DND-41 (cell line): ENCODE measurements around the gene NTMT2.
A peak's percentile ranks its signal among the peaks of the same experiment; 100 is the strongest.

ENCODE experiments used
- ATAC-seq: fragments of 200-7000 bp; cut with Tn5 transposase; 3 replicates; pipeline ENCODE4 v1.9.1; 2021; ENCODE audit warnings: low read depth; ENCODE audit not compliant: insufficient read depth
- DNase-seq: peaks from one replicate; pipeline ENCODE4 v3.0.0-alpha.2; 2020
- H2AFZ ChIP-seq: 2 replicates; pipeline ENCODE4 v1.6.0; 2012; ENCODE audit warnings: low read depth, low read length
- H3K27ac ChIP-seq: 2 replicates; pipeline ENCODE4 v1.5.1; 2012; ENCODE audit warnings: low read length, inconsistent platforms
- H3K27me3 ChIP-seq: fragments of 200-600 bp; sonication (generic); 2 replicates; pipeline ENCODE4 v1.6.0; 2012; ENCODE audit warnings: low read length, mild to moderate bottlenecking, inconsistent platforms; ENCODE audit not compliant: insufficient read depth, poor library complexity
- H3K36me3 ChIP-seq: 2 replicates; pipeline ENCODE4 v1.5.1; 2012; ENCODE audit warnings: low read length, inconsistent platforms; ENCODE audit not compliant: insufficient read depth
- H3K4me1 ChIP-seq: 2 replicates; pipeline ENCODE4 v1.5.1; 2012; ENCODE audit warnings: mild to moderate bottlenecking, low read length; ENCODE audit not compliant: insufficient read depth
- H3K4me2 ChIP-seq: 2 replicates; pipeline ENCODE4 v1.6.0; 2012; ENCODE audit warnings: mild to moderate bottlenecking, moderate library complexity, low read length, inconsistent platforms; ENCODE audit not compliant: insufficient read depth
- H3K4me3 ChIP-seq, 2 experiments: fragments of 200-600 bp in 1 of 2; shearing (Covaris generic) in 1 of 2; 2 replicates each; pipeline ENCODE4 v1.5.1; 2012 to 2016; ENCODE audit warnings: inconsistent platforms in 2 of 2, low read length in 2 of 2, mild to moderate bottlenecking in 2 of 2, low read depth in 1 of 2, moderate library complexity in 1 of 2
- H3K79me2 ChIP-seq: 2 replicates; pipeline ENCODE4 v1.6.0; 2012; ENCODE audit warnings: low read length, inconsistent platforms; ENCODE audit not compliant: insufficient read depth
- H3K9ac ChIP-seq: 2 replicates; pipeline ENCODE4 v1.6.0; 2012; ENCODE audit warnings: low read depth, mild to moderate bottlenecking, inconsistent platforms, low read length, moderate library complexity
- H3K9me3 ChIP-seq: 2 replicates; pipeline ENCODE4 v1.5.1; 2012; ENCODE audit warnings: low read length, moderate library complexity, mild to moderate bottlenecking, inconsistent platforms; ENCODE audit not compliant: insufficient read depth, severe bottlenecking
- H4K20me1 ChIP-seq: 2 replicates; pipeline ENCODE4 v1.6.0; 2012; ENCODE audit warnings: low read length; ENCODE audit not compliant: insufficient read depth
- CTCF ChIP-seq: IDR thresholded peaks from 2 replicates; pipeline ENCODE4 v1.5.1; 2012; ENCODE audit warnings: borderline replicate concordance, low read length, moderate library complexity, mild to moderate bottlenecking; ENCODE audit not compliant: poor library complexity, severe bottlenecking; ENCODE audit errors: extremely low read depth
- EZH2 ChIP-seq: IDR thresholded peaks from 3 replicates; pipeline ENCODE4 v1.6.1; 2012; ENCODE audit warnings: borderline replicate concordance, low read depth, mild to moderate bottlenecking, moderate library complexity, low read length, inconsistent platforms; ENCODE audit not compliant: severe bottlenecking

Gene NTMT2

DNA sequence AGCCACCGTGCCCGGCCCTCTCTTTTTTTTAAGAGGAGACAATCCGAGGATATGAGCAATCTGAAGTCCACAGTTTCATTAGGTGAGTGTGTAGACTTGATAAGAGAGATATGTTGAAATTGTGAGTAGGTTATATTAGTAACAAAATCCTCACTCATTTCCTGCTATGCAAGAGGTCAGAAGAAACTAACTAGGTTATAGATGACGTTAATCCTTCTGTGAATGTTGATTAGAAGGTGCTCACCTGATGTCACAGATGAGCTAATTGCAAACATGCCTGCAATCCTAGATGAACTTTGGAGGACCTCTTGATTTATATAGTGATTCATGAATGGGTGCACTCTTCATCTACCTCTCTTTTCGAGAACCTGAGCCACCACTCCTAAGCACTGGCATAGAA lies 29.3 kb downstream of the NTMT2 start:
- Histone ChIP-seq H3K4me2 (no peak overlapping the region), H3K9ac (no peak overlapping the region), H3K4me1 (no peaks in the 10 kb centered on the region), H3K4me3 (no peak overlapping the region), H4K20me1 (no peaks in the 10 kb centered on the region), H2AFZ (no peak overlapping the region), H3K9me3 (peaks cover 2% of the 10 kb centered on the region), H3K79me2 (no peaks in the 10 kb centered on the region), H3K36me3 (no peaks in the 10 kb centered on the region), H3K27ac (no peak overlapping the region), H3K27me3 (no peaks in the 10 kb centered on the region)
- TF ChIP-seq EZH2, result no peak
- no peak for TF ChIP-seq CTCF
- DNase-seq (no peak), ATAC-seq (no peak)

- Histone ChIP-seq H3K4me1 (no peaks in the 10 kb centered on the region), H3K9me3 (peaks cover 2% of the 10 kb centered on the region), H3K36me3 (no peaks in the 10 kb centered on the region), H3K27me3 (no peaks in the 10 kb centered on the region), H3K4me3 (no peak overlapping the region), H3K27ac (no peak overlapping the region), H3K4me2 (no peak overlapping the region), H2AFZ (no peak overlapping the region), H3K79me2 (no peaks in the 10 kb centered on the region), H3K9ac (no peak overlapping the region), H4K20me1 (no peaks in the 10 kb centered on the region)
- ATAC-seq (no peak), DNase-seq (no peak)
- TF ChIP-seq EZH2, result no peak
- no peak for TF ChIP-seq CTCF
Measured at GRCh38 chr1:170175484-170175883, 29.7 kb downstream of the NTMT2 start.

- no peak for TF ChIP-seq CTCF
- no peak for TF ChIP-seq EZH2
- Histone ChIP-seq H3K4me1 (no peaks in the 10 kb centered on the region), H3K27ac (no peak overlapping the region), H3K4me2 (no peak overlapping the region), H2AFZ (peak overlapping the region; percentile 52), H3K9ac (no peak overlapping the region), H3K36me3 (no peaks in the 10 kb centered on the region), H3K27me3 (no peaks in the 10 kb centered on the region), H3K9me3 (no peaks in the 10 kb centered on the region), H3K79me2 (no peaks in the 10 kb centered on the region), H4K20me1 (no peaks in the 10 kb centered on the region), H3K4me3 (no peak overlapping the region)
- ATAC-seq (no peak), DNase-seq (no peak)
Measured at GRCh38 chr1:170176772-170177171, 31.0 kb downstream of the NTMT2 start.

DNA sequence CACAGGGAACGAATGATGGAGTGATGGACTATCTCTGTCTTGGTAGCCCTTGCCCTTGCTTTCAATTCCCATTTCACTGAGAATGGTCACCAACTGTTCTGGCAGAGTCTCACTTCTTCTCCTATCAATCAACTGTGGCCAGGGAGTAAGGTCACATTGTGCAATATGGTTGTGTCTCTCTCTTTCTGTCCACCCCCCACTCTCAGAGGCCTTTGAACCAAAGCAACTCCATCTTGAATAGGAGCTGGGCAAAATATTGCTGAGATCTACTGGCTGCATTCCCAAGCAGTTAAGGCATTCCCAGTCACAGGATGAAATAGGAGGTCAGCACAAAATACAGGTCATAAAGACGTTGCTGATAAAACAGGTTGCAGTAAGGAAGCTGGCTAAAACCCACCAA lies 36.7 kb downstream of the NTMT2 start:
- TF ChIP-seq CTCF, result no peak
- no peak for TF ChIP-seq EZH2
- H3K9me3 ChIP-seq, result no peaks in the 10 kb centered on the region
- no peaks in the 10 kb centered on the region for H3K27me3 ChIP-seq
- H3K4me2 ChIP-seq, result no peak overlapping the region
- no peak overlapping the region for H2AFZ ChIP-seq
- no peak overlapping the region for H3K4me3 ChIP-seq
- no peaks in the 10 kb centered on the region for H3K4me1 ChIP-seq
- ATAC-seq, result no peak
- no peak for DNase-seq
- H3K79me2 ChIP-seq, result no peaks in the 10 kb centered on the region
- H3K27ac ChIP-seq, result no peak overlapping the region
- no peak overlapping the region for H3K9ac ChIP-seq
- H3K36me3 ChIP-seq, result no peaks in the 10 kb centered on the region
- H4K20me1 ChIP-seq, result no peaks in the 10 kb centered on the region
